ENCODE measurements around the gene NTRK3.

GRCh38 chr15:87944691-87945090 lies 311.8 kb downstream of the NTRK3 start:
- TF ChIP-seq CTCF (conservative IDR thresholded peaks at IDR 0.05 in 1 of 2, IDR thresholded peaks at IDR 0.05 in 1 of 2; ENCODE audit: extremely low read depth in 1 of 2, insufficient read depth in 1 of 2, low read depth in 1 of 2, low read length in 2 of 2) (no peak), EZH2 (IDR thresholded peaks at IDR 0.05; ENCODE audit: borderline replicate concordance, low read length) (no peak)
